Measurements from ENCODE around the gene GRID1. TPM values are rescaled to one million over a fixed set of nuclear protein-coding genes. Genes with fewer than 3 reads are reported as not detected.

GRID1 gene
- total RNA-seq, 4 donors from 2014 or later: 17.2 to 28.1 (median 23.6) TPM

DNA sequence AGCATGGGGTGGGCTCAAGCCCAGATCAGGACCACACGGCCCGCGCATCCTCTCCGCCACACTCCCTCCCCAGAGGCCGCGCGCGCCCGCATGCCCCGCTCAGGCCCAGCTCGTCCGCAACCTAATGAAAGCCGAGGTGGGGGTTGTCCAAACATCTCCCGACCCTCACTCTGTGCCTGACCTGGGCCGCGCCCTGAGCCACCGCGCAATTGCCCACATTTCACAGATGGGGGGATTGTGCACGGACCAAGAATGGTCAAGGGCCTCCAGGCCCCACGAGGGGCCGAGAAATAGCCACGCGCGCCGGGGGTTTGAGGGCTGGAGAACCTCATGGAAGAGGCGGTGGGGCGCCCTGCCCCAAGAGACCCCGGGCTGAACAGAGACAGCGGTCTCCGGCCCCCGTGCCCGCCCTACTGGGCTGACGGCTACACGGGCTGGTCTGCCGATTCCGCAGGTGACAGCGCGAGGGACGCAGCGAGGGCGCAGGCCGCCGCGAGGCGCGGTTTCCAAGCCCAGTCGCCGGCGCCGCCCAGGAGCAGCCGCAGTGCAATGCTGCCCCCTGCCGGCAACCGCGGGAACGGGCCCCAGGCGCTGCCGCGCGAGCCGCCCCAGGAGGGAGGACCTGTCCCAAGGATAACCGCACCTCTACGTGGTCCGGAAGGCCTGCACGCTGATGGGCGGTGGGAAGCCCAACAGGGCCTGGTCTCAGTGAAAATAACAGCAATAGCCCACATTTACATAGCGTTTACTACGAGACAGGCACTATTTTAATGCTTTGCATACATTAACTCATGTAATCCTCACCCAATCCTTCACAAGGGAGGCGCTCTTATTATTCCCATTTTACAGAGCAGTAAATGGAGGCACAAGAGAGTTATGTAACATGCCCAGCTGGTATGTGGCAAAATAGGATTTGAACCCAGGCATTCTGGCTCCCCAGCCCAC lies 10.5 kb upstream of the GRID1 start:
- no peak overlapping the region for H3K4me3 ChIP-seq (replicated peaks in 1 of 3)
- peaks cover 4% of the 10 kb centered on the region in 2 donors for H3K4me1 ChIP-seq
- WGBS, 2 donors: 26 to 47% methylated on average over 25 to 46 of the region's 68 CpGs
- peak; percentile 74 to 79 for DNase-seq
- intact Hi-C loops (cut with DNase I): loop anchor here (10.0 kb wide), 3 partner anchors 272 to 1592 kb away; no protein-coding TSS in a partner anchor
- TF ChIP-seq POLR2A (IDR thresholded peaks at IDR 0.05): no peak
- TF ChIP-seq, protein P1, sequence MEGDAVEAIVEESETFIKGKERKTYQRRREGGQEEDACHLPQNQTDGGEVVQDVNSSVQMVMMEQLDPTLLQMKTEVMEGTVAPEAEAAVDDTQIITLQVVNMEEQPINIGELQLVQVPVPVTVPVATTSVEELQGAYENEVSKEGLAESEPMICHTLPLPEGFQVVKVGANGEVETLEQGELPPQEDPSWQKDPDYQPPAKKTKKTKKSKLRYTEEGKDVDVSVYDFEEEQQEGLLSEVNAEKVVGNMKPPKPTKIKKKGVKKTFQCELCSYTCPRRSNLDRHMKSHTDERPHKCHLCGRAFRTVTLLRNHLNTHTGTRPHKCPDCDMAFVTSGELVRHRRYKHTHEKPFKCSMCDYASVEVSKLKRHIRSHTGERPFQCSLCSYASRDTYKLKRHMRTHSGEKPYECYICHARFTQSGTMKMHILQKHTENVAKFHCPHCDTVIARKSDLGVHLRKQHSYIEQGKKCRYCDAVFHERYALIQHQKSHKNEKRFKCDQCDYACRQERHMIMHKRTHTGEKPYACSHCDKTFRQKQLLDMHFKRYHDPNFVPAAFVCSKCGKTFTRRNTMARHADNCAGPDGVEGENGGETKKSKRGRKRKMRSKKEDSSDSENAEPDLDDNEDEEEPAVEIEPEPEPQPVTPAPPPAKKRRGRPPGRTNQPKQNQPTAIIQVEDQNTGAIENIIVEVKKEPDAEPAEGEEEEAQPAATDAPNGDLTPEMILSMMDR (IDR thresholded peaks at IDR 0.05): peak; percentile 58 to 99 (median 99)
- no peaks in the 10 kb centered on the region for H3K36me3 ChIP-seq
- H3K27me3 ChIP-seq: no peaks in the 10 kb centered on the region
- H3K9me3 ChIP-seq: no peaks in the 10 kb centered on the region
- no peak overlapping the region for H3K27ac ChIP-seq

- H3K36me3 ChIP-seq: no peaks in the 10 kb centered on the region
- H3K27me3 ChIP-seq: no peaks in the 10 kb centered on the region
- no peak for DNase-seq
- intact Hi-C loops (cut with DNase I): loop anchor here (10.0 kb wide), 3 partner anchors 272 to 1592 kb away; no protein-coding TSS in a partner anchor
- WGBS, 2 donors: 88 to 89% methylated on average over 7 of the region's 7 CpGs
- no peaks in the 10 kb centered on the region for H3K9me3 ChIP-seq
- peaks cover 4% of the 10 kb centered on the region in 2 donors for H3K4me1 ChIP-seq
- TF ChIP-seq, protein P1 (IDR thresholded peaks at IDR 0.05): no peak
- TF ChIP-seq POLR2A (IDR thresholded peaks at IDR 0.05): no peak
- no peak overlapping the region for H3K27ac ChIP-seq
- no peak overlapping the region for H3K4me3 ChIP-seq (replicated peaks in 1 of 3)
Observed at GRCh38 chr10:86376403-86376802, 9.8 kb upstream of the GRID1 start.

- H3K27ac ChIP-seq: no peak overlapping the region
- no peaks in the 10 kb centered on the region for H3K36me3 ChIP-seq
- no peaks in the 10 kb centered on the region for H3K9me3 ChIP-seq
- H3K4me1 ChIP-seq: peaks cover 4% of the 10 kb centered on the region in 2 donors
- 88 to 92% methylated on average over 8 of the region's 8 CpGs for whole genome bisulfite sequencing, 2 donors
- no peak for TF ChIP-seq POLR2A (IDR thresholded peaks at IDR 0.05)
- no peak overlapping the region for H3K4me3 ChIP-seq (replicated peaks in 1 of 3)
- DNase-seq: no peak
- H3K27me3 ChIP-seq: no peaks in the 10 kb centered on the region
- intact Hi-C loops (cut with DNase I): loop anchor here (10.0 kb wide), 3 partner anchors 270 to 1590 kb away; no protein-coding TSS in a partner anchor
Observed at GRCh38 chr10:86375204-86375603, 8.6 kb upstream of the GRID1 start.

DNA sequence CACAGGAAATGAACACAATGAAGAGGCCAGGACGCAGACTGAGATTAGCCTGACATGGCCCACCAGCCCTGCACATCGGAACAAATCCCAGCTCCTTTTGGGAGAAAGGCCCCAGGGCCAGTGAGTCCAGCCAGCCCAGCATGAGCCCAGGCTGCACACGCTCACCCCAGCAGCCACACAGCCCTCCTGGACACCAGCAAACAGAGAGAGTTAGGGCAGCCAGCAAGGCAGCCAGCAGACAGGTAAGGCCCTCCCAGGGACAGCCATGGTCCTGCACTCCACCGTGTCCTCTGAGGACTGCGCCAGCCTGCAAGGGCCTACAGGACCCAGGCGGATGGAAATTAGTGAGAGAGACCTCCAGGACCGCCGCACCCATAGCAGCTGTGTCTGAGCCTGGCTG lies 8.1 kb upstream of the GRID1 start:
- TF ChIP-seq, protein P1 (IDR thresholded peaks at IDR 0.05): no peak
- no peak for TF ChIP-seq POLR2A (IDR thresholded peaks at IDR 0.05)
- DNase-seq: no peak
- H3K4me1 ChIP-seq: peaks cover 4% of the 10 kb centered on the region in 2 donors
- no peaks in the 10 kb centered on the region for H3K36me3 ChIP-seq
- no peak overlapping the region for H3K27ac ChIP-seq
- no peaks in the 10 kb centered on the region for H3K9me3 ChIP-seq
- intact Hi-C loops (cut with DNase I): loop anchor here (10.0 kb wide), 3 partner anchors 270 to 1590 kb away; no protein-coding TSS in a partner anchor
- no peaks in the 10 kb centered on the region for H3K27me3 ChIP-seq
- 65 to 92% methylated on average over 3 to 8 of the region's 8 CpGs for WGBS, 2 donors
- H3K4me3 ChIP-seq (replicated peaks in 1 of 3): no peak overlapping the region

- 77 to 81% methylated on average over 7 of the region's 7 CpGs for WGBS, 2 donors
- Histone ChIP-seq H3K4me1 (peaks cover 4% of the 10 kb centered on the region in 2 donors), H3K27me3 (no peaks in the 10 kb centered on the region), H3K9me3 (no peaks in the 10 kb centered on the region), H3K4me3 (replicated peaks in 1 of 3) (no peak overlapping the region), H3K27ac (no peak overlapping the region), H3K36me3 (no peaks in the 10 kb centered on the region)
- TF ChIP-seq, protein P1 (IDR thresholded peaks at IDR 0.05): no peak
- no peak for TF ChIP-seq POLR2A (IDR thresholded peaks at IDR 0.05)
- intact Hi-C loops (cut with DNase I): loop anchor here (10.0 kb wide), 3 partner anchors 269 to 1589 kb away; no protein-coding TSS in a partner anchor
- no peak for DNase-seq
Observed at GRCh38 chr10:86373828-86374227, 7.2 kb upstream of the GRID1 start.

Data from thyroid gland (tissue), 4 donors.